Endothelial cell of umbilical vein (primary cell): ENCODE measurements around the gene LAMTOR4. TPM values are rescaled to one million over a fixed set of nuclear protein-coding genes. Genes with fewer than 3 reads are reported as not detected.
A peak's percentile ranks its signal among the peaks of the same experiment; 100 is the strongest.

Experiments used
- BruUV-seq: library from RNA; stranded (reverse); fragments of 400-500 nt; replicated peaks from 2 replicates; lab custom pipeline; 2021; lab: Mats Ljungman, UMichigan
- CTCF ChIA-PET: fragments of 300-600, 350-600 bp; sonication (Branson Sonifier 250); formaldehyde crosslinking; loops from one replicate; lab custom pipeline; 2021; ENCODE audit warnings: antibody characterized with exemption, inconsistent platforms; lab: Charles Lee
- POLR2A ChIA-PET: fragments of 300-600, 350-600 bp; sonication (Branson Sonifier 250); formaldehyde crosslinking; loops from one replicate; lab custom pipeline; 2021; ENCODE audit warnings: antibody characterized with exemption, inconsistent platforms; lab: Charles Lee
- DNase-seq: peaks from one replicate; pipeline ENCODE4 v3.0.0-alpha.2; 2011; ENCODE audit warnings: low read depth, low spot score
- FAIRE-seq: peaks from 2 replicates; lab custom pipeline; 2011; peaks lifted over from hg19 to GRCh38; lab: Jason Lieb, UNC
- H2AFZ ChIP-seq: 2 replicates; pipeline ENCODE4 v1.6.0; 2012; ENCODE audit warnings: low read depth, low read length, control low read depth, inconsistent platforms
- H3K27ac ChIP-seq: 2 replicates; pipeline ENCODE4 v1.5.1; 2011; ENCODE audit warnings: low read depth, mild to moderate bottlenecking, control low read depth, low read length, moderate library complexity; ENCODE audit not compliant: insufficient read depth
- H3K27me3 ChIP-seq, 2 experiments: 2 replicates each; pipeline versions ENCODE4 v1.6.0 to v1.6.1; 2011; ENCODE audit warnings: low read length in 2 of 2, mixed read lengths in 1 of 2; ENCODE audit not compliant: control insufficient read depth in 2 of 2, insufficient read depth in 2 of 2
- H3K36me3 ChIP-seq, 2 experiments: 2 replicates in 1 of 2; 3 replicates in 1 of 2; pipeline ENCODE4 v1.5.1; 2011; ENCODE audit warnings: low read length in 2 of 2, mild to moderate bottlenecking in 1 of 2, moderate library complexity in 1 of 2; ENCODE audit not compliant: control insufficient read depth in 2 of 2, insufficient read depth in 2 of 2; ENCODE audit errors: extremely low read depth in 1 of 2
- H3K4me1 ChIP-seq: 3 replicates; pipeline ENCODE4 v1.5.1; 2011; ENCODE audit warnings: mild to moderate bottlenecking, low read length; ENCODE audit not compliant: control insufficient read depth, insufficient read depth; ENCODE audit errors: extremely low read depth
- H3K4me2 ChIP-seq: 2 replicates; pipeline ENCODE4 v1.6.1; 2011; ENCODE audit warnings: low read length, control low read depth, mixed read lengths; ENCODE audit not compliant: insufficient read depth
- H3K4me3 ChIP-seq, 3 experiments: fragments of 200-600 bp in 1 of 3; sonication (generic), shearing (Covaris generic) in 1 of 3; replicated peaks in 1 of 3; 2 replicates each; pipeline ENCODE4 v1.5.1; 2011 to 2016; ENCODE audit warnings: control low read depth in 3 of 3, low read length in 3 of 3, mild to moderate bottlenecking in 2 of 3, inconsistent platforms in 1 of 3, low read depth in 1 of 3, moderate library complexity in 1 of 3; ENCODE audit not compliant: insufficient read depth in 1 of 3
- H3K79me2 ChIP-seq: 2 replicates; pipeline ENCODE4 v1.6.0; 2012; ENCODE audit warnings: low read length, inconsistent platforms; ENCODE audit not compliant: control insufficient read depth, insufficient read depth
- H3K9ac ChIP-seq: replicated peaks from 2 replicates; pipeline ENCODE3; 2011; ENCODE audit warnings: low read length, control low read depth; ENCODE audit not compliant: insufficient read depth; ENCODE audit errors: extremely low read depth
- H3K9me1 ChIP-seq: replicated peaks from 3 replicates; pipeline ENCODE4 v1.6.0; 2011; ENCODE audit warnings: mild to moderate bottlenecking, low read length; ENCODE audit not compliant: control insufficient read depth, insufficient read depth; ENCODE audit errors: extremely low read depth
- H3K9me3 ChIP-seq: replicated peaks from 2 replicates; pipeline ENCODE4 v1.5.1; 2012; ENCODE audit warnings: low read length, inconsistent platforms; ENCODE audit not compliant: control insufficient read depth, insufficient read depth
- H4K20me1 ChIP-seq: replicated peaks from 2 replicates; pipeline ENCODE3; 2011; ENCODE audit warnings: mild to moderate bottlenecking, low read length; ENCODE audit not compliant: control insufficient read depth, insufficient read depth; ENCODE audit errors: extremely low read depth
- CTCF ChIP-seq, 2 donors: IDR thresholded peaks; 1 replicate in 1 of 2; 2 replicates in 1 of 2; pipeline ENCODE4 v1.5.1; 2011; ENCODE audit warnings: low read length in 2 of 2, mild to moderate bottlenecking in 2 of 2, moderate library complexity in 2 of 2, control low read depth in 1 of 2, inconsistent platforms in 1 of 2, low read depth in 1 of 2; ENCODE audit not compliant: insufficient read depth in 1 of 2; ENCODE audit errors: extremely low read depth in 1 of 2
- GATA2 ChIP-seq: IDR thresholded peaks from 2 replicates; pipeline ENCODE4 v1.7.0; 2011; ENCODE audit warnings: low read depth, mild to moderate bottlenecking, moderate library complexity, mixed read lengths, low read length; ENCODE audit not compliant: insufficient read length, insufficient read depth
- MAX ChIP-seq: IDR thresholded peaks from 2 replicates; pipeline ENCODE4 v1.6.1; 2011; ENCODE audit not compliant: insufficient read depth, insufficient read length
- MYC ChIP-seq: IDR thresholded peaks from one replicate; pipeline ENCODE4 v1.6.1; 2011; ENCODE audit warnings: mild to moderate bottlenecking, low read depth, low read length
- POLR2AphosphoS5 ChIP-seq: IDR thresholded peaks from 2 replicates; pipeline ENCODE4 v1.6.1; 2012; ENCODE audit warnings: low read depth, mild to moderate bottlenecking, control low read depth, low read length, moderate library complexity; ENCODE audit not compliant: insufficient read depth
- dilution Hi-C: fragments of 300-500 bp; cut with MboI; formaldehyde crosslinking; loops from one replicate; pipeline ENCODE4 v1.15.0; 2019; ENCODE audit warnings: low sequenced_read_pairs; ENCODE audit not compliant: extremely low pct_ligation_motif_present
- intact Hi-C: fragments of 100-400 bp; cut with micrococcal nuclease; formaldehyde crosslinking; loops from one replicate; pipeline ENCODE4 v1.10.0; 2022
- polyA plus RNA-seq, 4 experiments: library from polyadenylated mRNA; depleted of rRNA in 3 of 4; stranded (reverse) in 3 of 4; unstranded in 1 of 4; fragments of >200 nt; gene quantifications; 2 replicates each; pipeline versions ENCODE4 v1.2.1 to v1.2.3, GENCODE V29; 2011 to 2012; ENCODE audit warnings: missing spikeins in 1 of 4
- total RNA-seq: library from RNA; stranded (reverse); gene quantifications from 2 replicates; pipeline ENCODE4 v1.2.3, GENCODE V29; 2021

LAMTOR4 gene
- total and polyA plus RNA-seq, 2 donors (not counting 3 experiments of a cell fraction or from before 2014, with no cell fraction given) = 139 to 520 TPM

GRCh38 chr7:100155553-100156317, 7.0 kb downstream of the LAMTOR4 start:
- intact Hi-C loops = no loop called here
- Histone ChIP-seq H3K27me3 (no peaks in the 10 kb centered on the region), H2AFZ (no peak overlapping the region), H3K79me2 (no peaks in the 10 kb centered on the region), H3K27ac (no peak overlapping the region), H3K4me2 (no peak overlapping the region), H3K4me3 (no peak overlapping the region), H3K9ac (no peak overlapping the region), H3K9me3 (no peaks in the 10 kb centered on the region), H3K36me3 (peaks cover 0 to 17% of the 10 kb centered on the region in 2 experiments), H3K4me1 (peaks cover 14% of the 10 kb centered on the region), H4K20me1 (no peaks in the 10 kb centered on the region), H3K9me1 (no peaks in the 10 kb centered on the region)
- dilution Hi-C loops = no loop called here
- no TSS peak for BruUV-seq
- ChIA-PET CTCF (interaction anchor here (0.8 to 3.0 kb wide), 4 partner anchors 11 to 25 kb away, joined by 4 to 10 read pairs (median 5); partner anchors contain the start of gene GAL3ST4), POLR2A (no interaction called here)
- FAIRE-seq (no peak), DNase-seq (no peak)
- no peak for TF ChIP-seq MYC
- no peak for TF ChIP-seq GATA2
- TF ChIP-seq MAX = no peak

GRCh38 chr7:100156331-100157068, 7.8 kb downstream of the LAMTOR4 start:
- ChIA-PET CTCF (interaction anchor here (1.0 to 3.0 kb wide), 6 partner anchors 8 to 26 kb away, joined by 3 to 10 read pairs (median 6); partner anchors contain the start of genes GAL3ST4 and LAMTOR4), POLR2A (no interaction called here)
- Histone ChIP-seq H3K9ac (no peak overlapping the region), H3K4me2 (no peak overlapping the region), H3K79me2 (no peaks in the 10 kb centered on the region), H3K27me3 (no peaks in the 10 kb centered on the region), H2AFZ (no peak overlapping the region), H3K27ac (no peak overlapping the region), H3K9me1 (no peaks in the 10 kb centered on the region), H3K4me3 (no peak overlapping the region), H3K36me3 (peaks cover 0 to 17% of the 10 kb centered on the region in 2 experiments), H3K9me3 (no peaks in the 10 kb centered on the region), H3K4me1 (peaks cover 14% of the 10 kb centered on the region), H4K20me1 (no peaks in the 10 kb centered on the region)
- TF ChIP-seq CTCF (IDR thresholded peaks at IDR 0.05; ENCODE audit: extremely low read depth in 1 of 2, insufficient read depth in 1 of 2, low read depth in 1 of 2, low read length in 2 of 2) = no peak
- peak; percentile 4 for TF ChIP-seq POLR2AphosphoS5
- DNase-seq (no peak), FAIRE-seq (no peak)
- intact Hi-C loops = no loop called here
- BruUV-seq = no TSS peak
- dilution Hi-C loops = no loop called here
